GM19463 (cell line): Measurements from ENCODE around the gene PRPS1.
"Not testable (repeated sequence)": the region's sequence is repeated elsewhere in the genome, so short reads cannot be mapped to it uniquely, and the experiment has no call there.

ENCODE experiments used
- ATAC-seq: cut with Tn5 transposase; IDR thresholded peaks from one replicate; pipeline ENCODE4 v1.9.1; 2021; ENCODE audit warnings: mild to moderate bottlenecking, moderate library complexity; ENCODE audit not compliant: unreplicated experiment

PRPS1 gene

DNA sequence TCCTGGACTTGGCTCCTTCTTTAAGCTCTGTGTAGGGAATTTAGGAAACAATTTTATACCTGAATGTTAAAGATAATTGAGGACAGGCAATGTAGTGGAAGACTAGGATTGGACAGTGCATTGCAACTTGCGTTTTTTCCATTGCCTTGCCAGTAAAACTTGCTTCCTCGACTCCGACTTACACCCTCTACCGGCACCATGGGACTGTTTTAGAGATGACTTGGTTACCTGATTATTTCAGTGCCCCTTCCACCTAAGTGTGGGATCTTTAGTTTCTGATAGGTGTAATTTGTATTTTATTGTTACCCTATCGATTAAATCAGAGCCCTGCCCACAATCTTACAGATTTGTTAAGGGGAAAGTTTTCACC lies 1.2 kb downstream of the PRPS1 start:
- ATAC-seq, result no peak

DNA sequence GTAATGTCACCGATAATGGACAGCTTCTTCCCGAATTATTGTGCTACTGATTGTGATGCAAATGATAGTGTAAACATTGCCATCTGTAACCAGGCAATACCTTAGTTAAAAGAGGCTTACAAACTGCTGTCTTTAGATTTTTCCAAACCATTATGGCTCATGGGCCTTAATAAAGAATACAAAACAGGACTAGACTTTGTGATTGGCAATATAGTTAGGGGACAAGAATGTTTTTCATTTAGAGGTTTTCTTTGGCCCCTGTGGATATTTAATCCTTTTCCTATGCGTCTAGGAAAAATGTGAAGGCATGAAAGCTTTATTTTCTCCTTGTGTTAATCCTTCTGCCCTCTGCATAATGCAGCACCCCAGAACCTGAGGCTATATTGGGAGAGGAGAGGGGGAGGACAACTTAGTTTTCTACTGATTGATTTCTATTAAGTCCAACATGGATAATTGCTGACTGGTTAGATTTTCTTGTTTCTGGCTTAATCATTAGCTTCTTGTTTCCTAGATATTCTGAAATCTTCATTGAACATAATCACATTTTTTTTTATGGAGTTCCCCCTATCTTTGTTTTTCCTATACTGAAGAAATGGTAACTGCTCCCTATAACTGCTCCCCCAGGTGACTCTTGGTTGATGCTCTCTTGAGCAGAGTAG lies 1.9 kb downstream of the PRPS1 start:
- no peak for ATAC-seq

DNA sequence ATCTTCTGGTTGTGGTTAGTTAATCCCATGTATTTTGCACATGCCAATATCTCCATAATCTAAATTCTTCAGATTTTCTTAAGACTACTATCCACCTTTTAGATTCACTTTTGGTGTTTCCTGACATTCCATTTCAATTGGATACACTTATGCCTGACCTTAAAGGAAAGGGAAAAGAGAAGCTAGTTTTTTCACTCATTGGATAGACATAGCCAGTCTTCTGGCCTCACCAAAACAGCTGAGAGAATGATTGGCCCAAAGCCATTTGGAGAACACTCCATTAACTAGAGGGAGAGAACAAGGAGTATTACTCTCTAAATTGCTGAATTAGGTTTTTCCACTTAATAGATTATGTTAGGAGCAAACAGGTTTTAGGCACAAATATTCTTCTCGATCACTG lies 4.0 kb downstream of the PRPS1 start:
- ATAC-seq, result no peak

- ATAC-seq, result no peak
These were observed 18.4 kb downstream of the PRPS1 start for GRCh38 chrX:107646735-107647134.

GRCh38 chrX:107648332-107648731 lies 20.0 kb downstream of the PRPS1 start:
- ATAC-seq, result no peak

- ATAC-seq, result no peak
These were observed 26.2 kb downstream of the PRPS1 start for GRCh38 chrX:107654566-107654871.

- ATAC-seq, result peak; percentile 61
These were observed 26.8 kb downstream of the PRPS1 start for GRCh38 chrX:107654872-107655761.

DNA sequence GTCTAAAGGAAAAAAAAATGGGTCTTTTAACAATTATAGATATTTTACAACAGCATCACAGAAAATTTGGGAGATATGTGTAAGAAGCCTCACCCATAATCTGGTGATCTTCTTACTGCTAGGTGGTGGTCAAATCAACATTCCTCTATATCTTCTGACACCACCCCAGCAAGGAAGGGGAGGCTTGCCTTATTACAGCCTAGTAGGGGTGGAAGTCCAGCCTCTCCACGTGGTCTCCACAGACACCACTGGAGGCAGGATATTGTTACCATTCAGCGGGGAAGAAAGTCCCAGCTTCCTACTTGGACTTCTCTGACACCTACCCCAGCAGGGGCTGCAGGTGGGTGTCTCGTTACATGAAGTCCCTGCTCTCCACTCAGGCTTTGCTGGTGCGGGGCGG lies 28.7 kb downstream of the PRPS1 start:
- ATAC-seq, result no peak

GRCh38 chrX:107658660-107659059 lies 30.4 kb downstream of the PRPS1 start:
- no peak for ATAC-seq

- ATAC-seq, result no peak
These were observed 31.0 kb downstream of the PRPS1 start for GRCh38 chrX:107659286-107659685.

DNA sequence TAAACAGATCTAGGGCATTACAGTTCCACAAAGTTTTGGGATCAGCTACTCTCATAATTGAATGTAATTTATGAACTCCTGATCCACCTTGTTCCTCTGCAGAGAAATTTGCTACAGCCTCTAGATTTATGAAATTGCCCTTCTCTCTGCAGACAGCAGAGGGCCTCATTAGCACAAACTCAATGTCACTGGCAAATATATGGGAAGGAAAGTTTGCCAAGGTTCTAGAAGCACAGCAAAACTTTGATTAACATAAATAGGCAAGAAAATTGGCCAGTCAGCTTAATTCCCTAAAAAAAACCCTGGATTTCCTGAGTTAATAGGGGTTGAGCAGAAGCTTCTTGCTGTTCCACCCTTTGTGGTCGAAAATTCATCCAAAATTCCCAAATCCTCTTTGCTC lies 31.5 kb downstream of the PRPS1 start:
- no peak for ATAC-seq

GRCh38 chrX:107662145-107662544 lies 33.8 kb downstream of the PRPS1 start:
- ATAC-seq, result no peak

DNA sequence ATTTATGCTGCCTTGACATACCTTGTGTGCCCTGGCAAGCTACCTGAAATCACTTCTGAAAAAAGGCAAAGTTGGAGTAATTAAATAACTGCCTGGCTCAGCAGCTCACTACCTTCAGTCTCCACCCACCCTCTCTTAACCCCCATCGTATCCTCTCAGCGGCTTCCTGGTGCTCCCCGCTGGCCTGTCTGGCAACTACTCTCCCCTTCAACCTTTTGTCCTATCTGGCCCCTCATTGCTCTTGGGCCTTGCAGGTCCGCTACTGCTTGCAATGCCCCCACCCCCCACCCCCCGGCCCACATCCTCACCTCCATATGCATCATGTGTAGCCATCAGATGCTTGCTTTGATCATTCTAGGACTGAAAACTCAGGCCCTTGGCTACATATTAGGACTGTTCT lies 34.5 kb downstream of the PRPS1 start:
- no peak for ATAC-seq

DNA sequence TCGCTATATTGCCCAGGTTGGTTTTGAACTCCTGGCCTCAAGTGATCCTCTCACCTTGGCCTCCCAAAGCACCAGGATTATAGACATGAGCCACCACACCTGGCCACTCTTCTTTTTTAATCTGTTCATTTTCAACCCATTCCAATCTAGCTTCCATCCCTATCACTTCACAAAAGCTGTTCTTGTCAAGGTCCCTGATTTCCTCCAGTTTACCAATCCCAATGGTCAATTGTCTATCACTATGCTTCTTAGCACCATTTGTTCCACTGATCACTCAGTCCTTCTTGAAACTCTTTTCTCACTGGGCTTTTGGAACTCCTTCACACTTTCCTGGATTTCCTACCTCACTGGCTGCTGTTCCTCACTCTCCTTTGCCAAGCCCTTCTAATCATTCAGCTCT lies 38.6 kb downstream of the PRPS1 start:
- ATAC-seq, result no peak

DNA sequence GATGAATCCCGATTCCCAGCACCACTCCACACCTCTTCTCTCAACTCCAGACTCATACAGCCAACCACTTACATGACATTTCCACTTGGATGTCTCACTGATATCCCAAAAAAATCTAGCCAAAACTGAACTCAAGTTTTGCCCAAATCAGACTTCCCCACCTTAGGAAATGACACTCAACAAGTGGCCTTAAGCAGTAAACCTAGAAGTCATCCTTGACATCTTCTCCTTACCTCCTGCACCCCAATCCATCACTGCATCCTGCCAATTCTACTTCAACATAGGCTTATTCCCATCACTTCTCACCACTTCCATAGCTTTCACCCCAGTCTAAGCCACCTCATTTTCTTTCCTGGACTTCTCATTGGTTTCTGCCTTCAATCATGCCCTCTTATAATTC lies 39.1 kb downstream of the PRPS1 start:
- ATAC-seq, result no peak

- ATAC-seq, result not testable (repeated sequence)
These were observed 40.4 kb downstream of the PRPS1 start for GRCh38 chrX:107668710-107669109.

GRCh38 chrX:107669261-107669660 lies 41.0 kb downstream of the PRPS1 start:
- ATAC-seq, result no peak

DNA sequence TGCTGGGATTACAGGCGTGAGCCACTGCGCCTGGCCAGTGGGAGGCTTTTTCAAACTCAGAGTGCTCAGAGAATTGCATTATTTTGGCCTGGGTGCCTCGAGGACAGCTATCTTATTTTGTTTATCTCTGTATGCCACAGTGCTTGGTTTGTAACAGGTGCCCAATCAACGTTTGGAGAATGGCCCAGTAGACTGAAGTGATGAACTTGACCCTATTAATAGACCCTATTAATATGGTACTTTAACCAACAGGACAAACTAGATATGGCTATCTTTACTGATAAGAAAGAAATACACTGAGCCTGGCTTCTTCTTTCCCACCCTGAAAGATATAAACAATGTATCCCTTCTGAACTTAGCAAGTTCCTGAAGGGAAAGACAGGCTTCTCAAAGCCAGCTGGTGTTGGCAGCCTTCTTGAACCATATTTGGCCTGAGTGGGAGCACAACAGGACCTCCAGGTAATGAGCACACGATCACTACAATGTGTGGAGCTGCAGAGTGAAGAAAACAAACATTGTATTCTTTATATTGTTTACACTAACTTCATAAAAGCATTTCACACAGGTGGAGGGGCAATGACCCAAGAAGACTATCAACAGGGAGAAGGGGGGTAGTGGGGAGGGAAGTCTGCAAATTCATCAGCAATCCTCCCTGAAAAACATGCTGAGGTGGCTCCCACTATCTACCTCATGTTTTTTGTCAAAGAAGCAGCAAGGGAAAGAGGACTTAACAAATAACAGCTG lies 41.7 kb downstream of the PRPS1 start:
- ATAC-seq, result no peak

GRCh38 chrX:107671256-107671655 lies 42.9 kb downstream of the PRPS1 start:
- not testable (repeated sequence) for ATAC-seq

DNA sequence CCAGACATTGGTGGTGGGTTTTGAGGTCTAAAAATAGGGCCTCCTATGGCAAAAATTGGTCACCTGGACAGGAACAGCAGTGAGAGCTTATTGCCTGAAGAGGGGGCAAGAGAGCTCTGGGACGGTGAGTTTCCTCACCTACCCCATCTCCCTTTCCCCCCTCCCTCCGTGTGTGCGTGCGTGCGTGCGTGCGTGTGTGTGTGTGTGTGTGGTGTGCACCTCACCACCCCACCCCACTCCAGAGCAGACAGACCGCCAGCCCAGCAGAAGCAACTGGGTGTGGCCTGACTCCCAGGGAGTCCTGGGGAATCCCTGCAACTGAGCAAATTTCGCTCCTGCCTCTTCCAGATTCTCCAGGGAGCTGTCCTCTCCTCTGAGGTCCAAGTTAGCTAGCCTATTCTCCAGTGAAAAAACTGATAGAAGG lies 44.7 kb downstream of the PRPS1 start:
- peak; percentile 26 for ATAC-seq

GRCh38 chrX:107673431-107673830 lies 45.1 kb downstream of the PRPS1 start:
- ATAC-seq, result no peak

- ATAC-seq, result peak; percentile 84
These were observed 45.7 kb downstream of the PRPS1 start for GRCh38 chrX:107673933-107674479.
